ENCODE measurements around the gene TNIK.

Gene TNIK

DNA sequence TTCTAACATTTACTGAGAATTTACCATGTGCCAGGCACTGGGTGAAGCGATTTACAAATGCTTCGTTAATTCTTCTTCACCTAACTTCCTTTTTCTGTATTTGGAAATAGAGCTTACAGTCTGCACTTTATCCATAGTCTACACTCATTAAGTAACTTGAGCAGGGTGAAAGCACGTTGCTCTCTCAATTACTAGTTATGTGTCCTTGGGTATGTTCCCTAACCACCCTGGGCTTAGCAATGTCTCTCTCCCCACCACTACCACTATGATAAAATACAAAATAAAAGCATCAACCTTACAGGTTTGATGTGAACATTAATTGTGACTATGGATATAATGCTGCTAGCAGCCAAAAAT is 260.8 kb downstream of the TNIK start:
- Histone ChIP-seq H3K4me2 (ENCODE audit: low read length) (no peak overlapping the region), H3K4me1 (ENCODE audit: low read length) (no peaks in the 10 kb centered on the region), H3K79me2 (ENCODE audit: low read length) (no peaks in the 10 kb centered on the region), H3K4me3 (ENCODE audit: low read length) (no peak overlapping the region), H4K20me1 (ENCODE audit: insufficient read depth, low read length) (no peaks in the 10 kb centered on the region), H2AFZ (ENCODE audit: low read depth, low read length) (no peak overlapping the region), H3K36me3 (replicated peaks; ENCODE audit: low read depth, low read length) (peaks cover 1% of the 10 kb centered on the region), H3K27me3 (ENCODE audit: low read depth, low read length) (no peaks in the 10 kb centered on the region), H3K27ac (ENCODE audit: low read length) (no peak overlapping the region), H3K9ac (ENCODE audit: low read length) (no peak overlapping the region), H3K9me3 (ENCODE audit: insufficient read depth, low read length) (no peaks in the 10 kb centered on the region)
- TF ChIP-seq CTCF (IDR thresholded peaks at IDR 0.05; ENCODE audit: low read depth, low read length) (no peak), EZH2phosphoT487 (IDR thresholded peaks at IDR 0.05; ENCODE audit: low read depth) (no peak)

- no peaks in the 10 kb centered on the region for H3K9me3 ChIP-seq (ENCODE audit: insufficient read depth, low read length)
- no peaks in the 10 kb centered on the region for H4K20me1 ChIP-seq (ENCODE audit: insufficient read depth, low read length)
- H3K4me3 ChIP-seq (ENCODE audit: low read length), result no peak overlapping the region
- no peaks in the 10 kb centered on the region for H3K27me3 ChIP-seq (ENCODE audit: low read depth, low read length)
- H3K4me2 ChIP-seq (ENCODE audit: low read length), result no peak overlapping the region
- no peaks in the 10 kb centered on the region for H3K79me2 ChIP-seq (ENCODE audit: low read length)
- H3K36me3 ChIP-seq (replicated peaks; ENCODE audit: low read depth, low read length), result peaks cover under 1% of the 10 kb centered on the region
- no peak overlapping the region for H3K9ac ChIP-seq (ENCODE audit: low read length)
- H3K4me1 ChIP-seq (ENCODE audit: low read length), result no peaks in the 10 kb centered on the region
- TF ChIP-seq EZH2phosphoT487 (IDR thresholded peaks at IDR 0.05; ENCODE audit: low read depth), result no peak
- no peak for TF ChIP-seq CTCF (IDR thresholded peaks at IDR 0.05; ENCODE audit: low read depth, low read length)
- no peak overlapping the region for H2AFZ ChIP-seq (ENCODE audit: low read depth, low read length)
- no peak overlapping the region for H3K27ac ChIP-seq (ENCODE audit: low read length)
These were observed 261.3 kb downstream of the TNIK start for GRCh38 chr3:171198781-171199472.

- Histone ChIP-seq H3K36me3 (replicated peaks; ENCODE audit: low read depth, low read length) (peaks cover 5% of the 10 kb centered on the region), H3K9me3 (ENCODE audit: insufficient read depth, low read length) (no peaks in the 10 kb centered on the region), H3K4me3 (ENCODE audit: low read length) (no peak overlapping the region), H3K27ac (ENCODE audit: low read length) (no peak overlapping the region), H4K20me1 (ENCODE audit: insufficient read depth, low read length) (no peaks in the 10 kb centered on the region), H3K79me2 (ENCODE audit: low read length) (no peaks in the 10 kb centered on the region), H3K9ac (ENCODE audit: low read length) (no peak overlapping the region), H3K27me3 (ENCODE audit: low read depth, low read length) (no peaks in the 10 kb centered on the region), H2AFZ (ENCODE audit: low read depth, low read length) (no peak overlapping the region), H3K4me1 (ENCODE audit: low read length) (peaks cover under 1% of the 10 kb centered on the region; the same call in 1 of the 2 replicates), H3K4me2 (ENCODE audit: low read length) (no peak overlapping the region)
- TF ChIP-seq CTCF (IDR thresholded peaks at IDR 0.05; ENCODE audit: low read depth, low read length) (no peak), EZH2phosphoT487 (IDR thresholded peaks at IDR 0.05; ENCODE audit: low read depth) (no peak)
These were observed 264.5 kb downstream of the TNIK start for GRCh38 chr3:171195686-171196085.

- no peaks in the 10 kb centered on the region for H4K20me1 ChIP-seq (ENCODE audit: insufficient read depth, low read length)
- no peak overlapping the region for H3K9ac ChIP-seq (ENCODE audit: low read length)
- peaks cover 5% of the 10 kb centered on the region for H3K36me3 ChIP-seq (replicated peaks; ENCODE audit: low read depth, low read length)
- H3K4me2 ChIP-seq (ENCODE audit: low read length), result no peak overlapping the region
- no peaks in the 10 kb centered on the region for H3K79me2 ChIP-seq (ENCODE audit: low read length)
- TF ChIP-seq CTCF (IDR thresholded peaks at IDR 0.05; ENCODE audit: low read depth, low read length) (no peak), EZH2phosphoT487 (IDR thresholded peaks at IDR 0.05; ENCODE audit: low read depth) (no peak)
- H3K27ac ChIP-seq (ENCODE audit: low read length), result no peak overlapping the region
- no peak overlapping the region for H3K4me3 ChIP-seq (ENCODE audit: low read length)
- no peaks in the 10 kb centered on the region for H3K9me3 ChIP-seq (ENCODE audit: insufficient read depth, low read length)
- no peaks in the 10 kb centered on the region for H3K27me3 ChIP-seq (ENCODE audit: low read depth, low read length)
- H2AFZ ChIP-seq (ENCODE audit: low read depth, low read length), result no peak overlapping the region
- H3K4me1 ChIP-seq (ENCODE audit: low read length), result peaks cover 8% of the 10 kb centered on the region
These were observed 265.2 kb downstream of the TNIK start for GRCh38 chr3:171194965-171195364.
